Cerebellar nuclear complex (tissue), 1 donor: ENCODE measurements around the gene PRB3.

Experiments used
- DNase-seq, 2 experiments: peaks; one replicate each; lab custom pipeline; 2025; lab: John Stamatoyannopoulos, UW

PRB3 gene

DNA sequence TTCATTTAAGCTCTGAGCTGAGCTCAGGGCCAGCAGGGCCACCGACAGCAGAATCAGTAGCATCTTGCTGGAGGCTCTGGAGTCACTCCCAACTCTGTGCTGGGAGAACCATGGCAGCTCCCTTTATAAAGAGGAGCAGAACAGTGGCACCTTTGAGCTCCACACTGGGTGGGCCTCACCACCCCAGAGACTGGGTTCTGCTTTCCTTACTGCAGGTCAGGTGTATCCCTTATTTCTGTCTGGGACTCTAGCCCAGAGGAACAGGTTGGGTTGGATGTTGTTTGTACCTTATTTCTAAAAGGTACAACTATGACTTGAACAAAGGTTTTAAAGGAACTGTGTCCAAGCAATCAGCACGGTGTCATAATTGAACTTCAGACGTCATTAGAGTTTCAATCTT lies at the start of gene PRB3:
PRB3 (minus strand) TSS at position 101 of the 400 bp plus-strand sequence; CDS start at position 63, 38 bp downstream.
- no peak for DNase-seq

DNA sequence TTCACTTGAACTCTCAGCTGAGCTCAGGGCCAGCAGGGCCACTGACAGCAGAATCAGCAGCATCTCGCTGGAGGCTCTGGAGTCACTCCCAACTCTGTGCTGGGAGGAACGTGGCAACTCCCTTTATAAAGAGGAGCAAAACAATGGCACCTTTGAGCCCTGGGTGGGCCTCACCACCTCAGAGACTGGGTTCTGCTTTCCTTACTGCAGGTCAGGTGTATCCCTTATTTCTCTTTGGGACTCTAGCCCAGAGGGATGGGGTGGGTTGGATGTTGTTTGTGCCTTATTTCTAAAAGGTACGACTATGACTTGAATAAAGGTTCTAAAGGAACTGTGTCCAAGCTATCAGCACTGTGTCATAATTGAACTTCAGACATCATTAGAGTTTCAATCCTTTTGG lies 40.8 kb upstream of the PRB3 start, which contains the start of gene PRB4:
PRB4 (minus strand) TSS at position 101 of the 400 bp plus-strand sequence; CDS start at position 63, 38 bp downstream.
- no peak for DNase-seq

DNA sequence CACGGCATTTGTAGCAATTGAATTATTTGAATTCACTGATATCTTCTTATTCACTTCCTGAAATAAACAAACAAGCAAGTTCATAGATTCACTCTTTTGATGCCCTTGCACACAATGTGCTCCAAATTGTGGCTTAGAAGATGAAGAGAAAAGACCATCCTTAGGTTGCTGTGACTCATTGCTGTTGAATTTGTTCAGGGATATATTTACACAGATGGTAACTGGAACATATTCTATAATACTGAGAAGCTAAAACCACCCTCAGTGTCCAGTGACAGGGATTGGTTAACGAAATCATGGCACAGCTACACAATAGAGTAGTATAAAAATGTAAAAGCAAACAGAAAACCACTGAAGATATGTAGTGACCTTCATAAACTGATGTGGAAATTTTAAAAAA lies 37.6 kb upstream of the PRB3 start:
- no peak for DNase-seq

DNA sequence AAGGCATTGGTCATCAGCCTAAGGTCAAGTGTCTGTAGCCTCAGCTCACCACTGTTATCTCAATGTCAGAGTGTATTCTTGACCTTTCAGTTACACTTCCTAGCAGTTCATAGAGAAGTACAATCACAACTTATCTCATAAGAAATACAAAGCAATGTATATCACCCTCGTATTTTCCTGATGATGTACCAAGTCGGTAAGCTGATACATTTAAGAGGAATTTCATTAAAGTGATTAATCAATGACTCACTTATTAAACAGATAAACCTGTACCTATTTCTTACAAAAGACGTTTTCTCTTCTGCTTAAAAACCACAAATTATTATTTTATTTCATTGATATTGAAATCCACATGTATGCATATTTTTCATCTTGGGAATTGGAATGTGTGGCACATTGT lies 3.9 kb upstream of the PRB3 start:
- DNase-seq = no peak

DNA sequence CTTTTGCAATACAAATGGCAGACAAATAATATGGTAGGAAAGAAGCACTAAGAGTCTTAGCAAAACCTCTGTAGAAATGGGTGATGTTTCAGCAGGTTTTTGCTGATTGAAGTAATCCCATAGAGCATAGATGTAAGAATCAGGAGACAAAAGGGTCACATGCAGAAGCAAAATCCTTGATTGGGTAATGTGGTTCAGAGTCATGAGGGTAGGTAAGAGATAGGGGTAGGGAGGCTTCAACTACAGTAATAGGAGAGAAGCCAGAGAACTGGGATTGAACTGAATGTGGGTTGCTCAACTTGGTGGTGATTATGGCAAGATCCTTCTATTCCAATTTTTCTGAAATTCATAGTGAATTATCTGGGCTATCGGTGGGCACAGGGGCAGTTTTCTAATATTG lies 5.0 kb downstream of the PRB3 start:
- no peak for DNase-seq

DNA sequence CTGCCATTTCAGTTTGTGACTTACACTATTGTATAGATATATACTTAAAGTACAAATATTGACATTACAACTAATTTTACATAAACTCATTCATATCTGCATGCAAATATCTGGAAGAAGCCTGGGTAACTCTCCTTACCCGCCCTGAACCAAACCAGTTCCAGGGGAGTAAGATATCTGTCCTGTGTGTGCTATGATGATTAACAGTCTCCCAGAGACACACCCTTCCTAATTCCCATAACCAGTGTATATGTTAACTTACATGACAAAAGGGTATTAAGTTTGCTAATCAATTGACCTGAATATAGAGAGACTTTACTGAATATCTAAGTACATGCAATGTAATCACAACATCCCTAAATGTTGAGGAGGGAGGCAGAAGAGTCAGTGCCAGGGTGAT lies 23.0 kb downstream of the PRB3 start:
- no peak for DNase-seq

DNA sequence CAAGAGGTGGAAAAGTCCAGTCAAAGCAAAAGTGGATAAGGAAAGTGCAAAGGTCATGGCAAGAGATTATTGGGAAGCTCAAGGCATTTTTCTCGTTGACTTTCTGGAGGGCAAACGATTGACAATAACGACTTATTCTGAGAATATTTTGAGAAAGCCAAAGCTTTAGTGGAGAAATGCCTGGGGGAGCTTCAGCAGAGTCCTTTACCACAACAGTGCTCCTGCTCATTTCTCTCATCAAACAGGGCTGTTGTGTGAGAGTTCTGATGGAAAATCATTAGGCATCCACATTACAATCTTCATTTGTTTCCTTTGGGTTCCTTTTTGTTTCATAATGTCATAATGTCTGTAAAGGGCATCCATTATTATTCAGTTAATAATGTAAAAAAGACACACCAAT lies 26.9 kb downstream of the PRB3 start:
- no peak for DNase-seq

DNA sequence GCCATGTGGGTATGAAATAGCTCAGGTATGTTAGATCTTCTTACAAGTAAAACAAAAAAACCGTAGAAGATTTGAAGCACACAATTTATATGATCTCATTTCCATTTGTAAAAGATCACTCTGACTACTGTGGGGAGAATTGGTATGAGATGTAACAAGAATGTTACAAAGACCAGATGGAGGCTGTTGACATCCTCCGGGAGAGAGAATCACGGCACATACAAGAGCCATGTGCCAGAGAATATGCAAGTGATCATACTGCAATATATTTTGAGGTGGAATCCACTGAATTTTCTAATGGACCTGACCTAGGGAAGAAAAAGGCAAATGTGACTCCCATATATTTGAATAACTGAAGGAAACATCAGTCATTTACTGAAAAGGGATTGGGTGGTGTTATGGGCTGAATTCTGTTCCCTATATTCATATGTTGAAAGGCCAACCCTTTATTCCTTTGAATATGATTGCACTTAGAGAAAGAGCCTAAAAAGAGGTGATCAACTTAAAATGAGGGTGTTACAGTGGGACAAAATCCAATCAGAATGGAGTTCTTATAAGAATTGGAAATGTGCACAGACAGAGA lies 29.1 kb downstream of the PRB3 start:
- DNase-seq = no peak

DNA sequence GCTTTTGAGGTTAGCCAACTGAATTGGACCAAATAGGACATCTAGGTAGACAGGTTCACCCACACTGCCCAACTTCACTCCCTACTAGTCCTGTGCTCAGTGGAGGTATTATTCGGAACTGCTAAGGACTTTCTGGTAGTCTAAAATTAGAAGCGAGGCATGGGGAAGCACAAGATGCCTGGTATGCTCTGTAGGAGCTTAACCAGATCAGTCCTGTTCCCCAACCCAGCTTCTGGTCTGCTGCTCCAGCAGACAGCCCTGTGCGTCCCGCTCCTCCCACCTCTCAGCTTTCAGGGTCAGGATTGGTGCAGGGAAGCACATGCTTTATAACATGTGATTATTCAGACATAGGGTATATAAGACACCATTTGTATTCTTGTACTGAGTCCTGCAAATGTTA lies 31.2 kb downstream of the PRB3 start:
- DNase-seq = no peak

DNA sequence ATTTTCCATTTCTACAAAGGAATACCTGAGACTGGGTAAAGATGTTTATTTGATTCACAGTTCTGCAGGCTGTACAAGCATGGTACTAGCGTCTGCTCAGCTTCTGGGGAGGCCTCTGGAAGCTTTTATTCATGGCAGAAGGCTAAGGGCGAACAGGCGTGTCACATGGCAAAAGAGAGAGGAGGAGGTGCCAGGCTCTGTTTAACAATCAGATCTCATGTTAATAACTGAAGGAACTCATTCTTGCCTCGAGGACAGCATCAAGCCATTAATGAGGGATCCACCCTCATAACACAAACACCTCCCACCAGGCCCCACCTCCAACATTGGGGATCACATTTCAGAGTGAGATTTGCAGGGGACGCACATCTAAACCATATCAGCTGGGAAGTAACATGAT lies 36.0 kb downstream of the PRB3 start:
- DNase-seq = no peak

DNA sequence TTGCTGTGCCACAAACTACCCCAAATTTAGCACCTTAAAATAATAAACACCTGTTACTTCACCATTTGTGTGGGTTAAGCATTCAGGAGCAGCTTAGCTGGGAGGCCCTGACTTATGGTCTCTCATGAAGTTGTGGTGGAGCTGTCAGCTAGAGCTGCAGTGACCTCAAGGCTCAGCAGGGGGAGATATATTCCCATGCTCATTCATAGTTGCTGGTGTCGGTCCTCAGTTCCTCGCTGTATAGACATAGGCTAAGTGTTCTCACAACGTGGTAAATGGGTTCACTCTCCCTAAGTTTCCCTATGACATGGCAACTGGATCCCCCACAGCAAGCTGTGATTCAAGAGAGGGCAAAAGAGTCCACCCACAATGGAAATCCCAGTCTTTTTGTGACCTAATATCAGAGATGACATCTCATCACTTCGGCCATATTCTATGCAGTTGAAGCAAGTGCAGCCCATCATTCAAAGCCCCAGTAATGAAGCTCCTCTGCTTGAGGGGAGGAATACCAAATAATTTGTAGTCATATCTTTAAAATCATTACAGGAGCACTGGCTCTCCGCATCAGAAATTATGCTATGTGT lies 41.1 kb downstream of the PRB3 start:
- no peak for DNase-seq

DNA sequence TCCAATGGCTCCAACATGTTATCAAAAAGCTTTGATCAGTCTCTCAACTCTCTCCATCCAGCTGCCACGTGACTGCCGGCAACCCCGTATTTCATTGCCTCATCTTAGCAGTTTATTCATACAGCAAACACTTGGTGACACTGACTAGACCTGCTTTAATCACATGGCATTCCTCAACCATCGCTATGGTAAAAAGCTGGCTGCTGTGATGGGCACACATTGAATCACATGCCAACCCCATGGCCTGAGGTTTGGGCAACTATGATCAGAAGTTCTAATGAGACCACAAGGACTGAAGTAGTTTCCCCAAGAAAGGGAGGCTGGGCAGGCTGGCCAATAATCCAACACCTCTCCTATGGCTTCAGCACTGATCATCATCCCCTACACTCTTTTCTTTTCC lies 42.1 kb downstream of the PRB3 start:
- DNase-seq = no peak
